GM12878 (cell line): ENCODE measurements around the gene B3GNT9. TPM values are rescaled to one million over a fixed set of nuclear protein-coding genes. Genes with fewer than 3 reads are reported as not detected.

Experiments
- DPF2 ChIP-seq: fragments of 450-650 bp; IDR thresholded peaks from 2 replicates; pipeline ENCODE4 v1.6.1; 2017; ENCODE audit warnings: mild to moderate bottlenecking
- IKZF2 ChIP-seq, 2 experiments: fragments of 450-650 bp; IDR thresholded peaks; 2 replicates each; pipeline ENCODE4 v1.6.1; 2017; ENCODE audit warnings: mild to moderate bottlenecking in 2 of 2, moderate library complexity in 2 of 2
- LARP7 ChIP-seq: fragments of 450-650 bp; IDR thresholded peaks from 2 replicates; pipeline ENCODE4 v1.6.1; 2017; ENCODE audit warnings: mild to moderate bottlenecking
- MTA3 ChIP-seq: IDR thresholded peaks from 2 replicates; pipeline ENCODE4 v1.6.1; 2012; ENCODE audit warnings: low read length, inconsistent platforms, borderline replicate concordance
- POU2F2 ChIP-seq: IDR thresholded peaks from 3 replicates; pipeline ENCODE4 v1.6.1; 2011; ENCODE audit warnings: low read depth, mild to moderate bottlenecking, low read length, borderline replicate concordance
- RAD21 ChIP-seq: IDR thresholded peaks from 2 replicates; pipeline ENCODE4 v1.6.1; 2011; ENCODE audit warnings: mild to moderate bottlenecking, low read depth, low read length, moderate library complexity; ENCODE audit not compliant: insufficient read depth
- RFX5 ChIP-seq: IDR thresholded peaks from 2 replicates; pipeline ENCODE4 v1.6.1; 2011; ENCODE audit warnings: low read depth, low read length, improper control_type of control experiment
- SMAD1 ChIP-seq: fragments of 450-650 bp; IDR thresholded peaks from 2 replicates; pipeline ENCODE4 v1.6.1; 2018; ENCODE audit warnings: mild to moderate bottlenecking, low read depth; ENCODE audit not compliant: partially characterized antibody
- YBX1 ChIP-seq: fragments of 450-650 bp; IDR thresholded peaks from 2 replicates; pipeline ENCODE4 v1.6.1; 2016; ENCODE audit warnings: antibody characterized with exemption
- ZNF622 ChIP-seq: fragments of 450-650 bp; IDR thresholded peaks from 2 replicates; pipeline ENCODE4 v1.6.1; 2017; ENCODE audit warnings: mild to moderate bottlenecking, inconsistent platforms
- ZNF687 ChIP-seq: fragments of 450-650 bp; IDR thresholded peaks from 2 replicates; pipeline ENCODE4 v1.6.1; 2017; ENCODE audit warnings: mild to moderate bottlenecking, moderate library complexity
- polyA plus RNA-seq, 11 experiments: library from polyadenylated mRNA; depleted of rRNA in 4 of 11; unstranded in 6 of 11; stranded (reverse) in 5 of 11; fragments of >200 nt; fragmentation: Nextera tagmentation in 4 of 11; fragmentation: Illumina TruSeq in 1 of 11; extraction: Ambion mirVana in 4 of 11; extraction: Trizol in 1 of 11; gene quantifications; 1 replicate in 1 of 11; 2 replicates in 10 of 11; pipeline versions ENCODE4 v1.2.1 to v1.2.3, GENCODE V29; 2011 to 2016; ENCODE audit warnings: inconsistent platforms in 2 of 11, missing spikeins in 2 of 11, low read depth in 1 of 11
- total RNA-seq, 4 experiments: library from RNA; depleted of rRNA in 3 of 4; stranded (reverse); fragments of >200 nt in 3 of 4; fragmentation: Illumina TruSeq in 1 of 4; extraction: Trizol in 1 of 4; gene quantifications; 2 replicates each; pipeline versions ENCODE4 v1.2.1 to v1.2.3, GENCODE V29; 2013 to 2021

The B3GNT9 gene
- total and polyA plus RNA-seq, 10 of the 15 experiments (the other 5 are each of a cell fraction or from before 2014, with no cell fraction given), result 0.08 to 5.0 (median 1.9) TPM

- no peak for TF ChIP-seq MTA3
- TF ChIP-seq DPF2, result 0 out of 2 replicates have a peak, but pooled peaks have one; percentile 9
- no peak for TF ChIP-seq RFX5
- TF ChIP-seq POU2F2, result no peak
- no peak for TF ChIP-seq ZNF622
- TF ChIP-seq YBX1, result no peak
- TF ChIP-seq RAD21, result no peak
- TF ChIP-seq IKZF2 (IDR thresholded peaks at IDR 0.05), result peak in 1 of 2 experiments; percentile 7; a peak in 1 of 4 replicates
- no peak for TF ChIP-seq SMAD1
- 0 out of 2 replicates have a peak, but pooled peaks have one; percentile 11 for TF ChIP-seq LARP7
- 0 out of 2 replicates have a peak, but pooled peaks have one; percentile 47 for TF ChIP-seq ZNF687
- TF ChIP-seq, all 136 proteins: peak for 10
Observed at GRCh38 chr16:67170949-67171649, 20.3 kb upstream of the B3GNT9 start (continued).
